Adrenal gland (tissue), 5 donors: ENCODE measurements around the gene PIEZO2.

ENCODE experiments used
- POLR2A ChIP-seq, 2 donors: fragments of 450-650 bp; IDR thresholded peaks; one replicate each; pipeline ENCODE4 v1.6.1; 2017; ENCODE audit warnings: antibody characterized with exemption in 2 of 2, mild to moderate bottlenecking in 2 of 2, moderate library complexity in 1 of 2
- TF ChIP-seq, protein P1 (sequence below), 6 experiments: fragments of 450-650 bp in 4 of 6; fragments of 200-600 bp in 2 of 6; sonication (generic) in 1 of 6; IDR thresholded peaks; 1 replicate in 5 of 6; 2 replicates in 1 of 6; pipeline versions ENCODE4 v1.5.1 to v1.8.0; 2016 to 2021; ENCODE audit warnings: antibody characterized with exemption in 6 of 6, mild to moderate bottlenecking in 2 of 6, moderate library complexity in 1 of 6
- donor health status: DM: no; HTN: no; CAD: no.

GRCh38 chr18:10713409-10713808 lies 436.0 kb downstream of the PIEZO2 start:
- TF ChIP-seq, protein P1, sequence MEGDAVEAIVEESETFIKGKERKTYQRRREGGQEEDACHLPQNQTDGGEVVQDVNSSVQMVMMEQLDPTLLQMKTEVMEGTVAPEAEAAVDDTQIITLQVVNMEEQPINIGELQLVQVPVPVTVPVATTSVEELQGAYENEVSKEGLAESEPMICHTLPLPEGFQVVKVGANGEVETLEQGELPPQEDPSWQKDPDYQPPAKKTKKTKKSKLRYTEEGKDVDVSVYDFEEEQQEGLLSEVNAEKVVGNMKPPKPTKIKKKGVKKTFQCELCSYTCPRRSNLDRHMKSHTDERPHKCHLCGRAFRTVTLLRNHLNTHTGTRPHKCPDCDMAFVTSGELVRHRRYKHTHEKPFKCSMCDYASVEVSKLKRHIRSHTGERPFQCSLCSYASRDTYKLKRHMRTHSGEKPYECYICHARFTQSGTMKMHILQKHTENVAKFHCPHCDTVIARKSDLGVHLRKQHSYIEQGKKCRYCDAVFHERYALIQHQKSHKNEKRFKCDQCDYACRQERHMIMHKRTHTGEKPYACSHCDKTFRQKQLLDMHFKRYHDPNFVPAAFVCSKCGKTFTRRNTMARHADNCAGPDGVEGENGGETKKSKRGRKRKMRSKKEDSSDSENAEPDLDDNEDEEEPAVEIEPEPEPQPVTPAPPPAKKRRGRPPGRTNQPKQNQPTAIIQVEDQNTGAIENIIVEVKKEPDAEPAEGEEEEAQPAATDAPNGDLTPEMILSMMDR (IDR thresholded peaks at IDR 0.05): no peak
- TF ChIP-seq POLR2A (IDR thresholded peaks at IDR 0.05): no peak
